Duodenal mucosa (tissue), 2 donors: Measurements from ENCODE around the gene CCDC137.

Source experiments
- H3K27ac ChIP-seq: one replicate; pipeline ENCODE4 v1.7.0; 2013; ENCODE audit warnings: low read depth, low read length
- H3K27me3 ChIP-seq, 2 donors: one replicate each; pipeline ENCODE4 v1.7.0; 2013; ENCODE audit warnings: low read length in 2 of 2, control low read depth in 1 of 2; ENCODE audit not compliant: insufficient read depth in 2 of 2, control insufficient read depth in 1 of 2
- H3K36me3 ChIP-seq, 2 donors: one replicate each; pipeline ENCODE4 v1.7.0; 2013; ENCODE audit warnings: low read length in 2 of 2, control low read depth in 1 of 2; ENCODE audit not compliant: insufficient read depth in 2 of 2, control insufficient read depth in 1 of 2
- H3K4me1 ChIP-seq, 2 donors: one replicate each; pipeline ENCODE4 v1.7.0; 2013; ENCODE audit warnings: low read length in 2 of 2, control low read depth in 1 of 2; ENCODE audit not compliant: insufficient read depth in 2 of 2, control insufficient read depth in 1 of 2
- H3K4me3 ChIP-seq, 2 donors: one replicate each; pipeline ENCODE4 v1.7.0; 2013; ENCODE audit warnings: low read length in 2 of 2, low read depth in 1 of 2
- H3K9ac ChIP-seq, 2 donors: one replicate each; pipeline ENCODE4 v1.7.0; 2013; ENCODE audit warnings: low read length in 2 of 2, low read depth in 1 of 2
- H3K9me3 ChIP-seq, 2 donors: one replicate each; pipeline ENCODE4 v1.7.0; 2013; ENCODE audit warnings: low read length in 2 of 2, control low read depth in 1 of 2; ENCODE audit not compliant: control insufficient read depth in 1 of 2

The CCDC137 gene

GRCh38 chr17:81690066-81690465 lies 23.5 kb downstream of the CCDC137 start:
- Histone ChIP-seq H3K36me3 (peaks cover 48 to 91% of the 10 kb centered on the region in 2 donors), H3K9me3 (no peaks in the 10 kb centered on the region), H3K4me3 (no peak overlapping the region), H3K27me3 (no peaks in the 10 kb centered on the region), H3K27ac (no peak overlapping the region), H3K4me1 (peaks cover 6% of the 10 kb centered on the region in 2 donors), H3K9ac (no peak overlapping the region)

GRCh38 chr17:81690549-81690948 lies 24.0 kb downstream of the CCDC137 start:
- H3K9me3 ChIP-seq = no peaks in the 10 kb centered on the region
- no peaks in the 10 kb centered on the region for H3K27me3 ChIP-seq
- no peak overlapping the region for H3K9ac ChIP-seq
- peaks cover 52 to 95% of the 10 kb centered on the region in 2 donors for H3K36me3 ChIP-seq
- H3K4me1 ChIP-seq = peaks cover 1 to 2% of the 10 kb centered on the region in 2 donors
- H3K4me3 ChIP-seq = no peak overlapping the region
- H3K27ac ChIP-seq = no peak overlapping the region

- Histone ChIP-seq H3K4me1 (no peaks in the 10 kb centered on the region), H3K36me3 (peaks cover 51 to 95% of the 10 kb centered on the region in 2 donors), H3K27ac (no peak overlapping the region), H3K9me3 (no peaks in the 10 kb centered on the region), H3K4me3 (no peak overlapping the region), H3K9ac (no peak overlapping the region), H3K27me3 (no peaks in the 10 kb centered on the region)
Observed at GRCh38 chr17:81691196-81691595, 24.7 kb downstream of the CCDC137 start.

- H3K27me3 ChIP-seq = no peaks in the 10 kb centered on the region
- H3K4me1 ChIP-seq = no peaks in the 10 kb centered on the region
- H3K9me3 ChIP-seq = no peaks in the 10 kb centered on the region
- no peak overlapping the region for H3K27ac ChIP-seq
- no peak overlapping the region for H3K9ac ChIP-seq
- no peak overlapping the region for H3K4me3 ChIP-seq
- H3K36me3 ChIP-seq = peaks cover 48 to 95% of the 10 kb centered on the region in 2 donors
Observed at GRCh38 chr17:81691608-81692007, 25.1 kb downstream of the CCDC137 start.

GRCh38 chr17:81693509-81694210 lies 27.1 kb downstream of the CCDC137 start:
- H3K4me1 ChIP-seq = no peaks in the 10 kb centered on the region
- H3K9ac ChIP-seq = no peak overlapping the region
- H3K27ac ChIP-seq = no peak overlapping the region
- no peaks in the 10 kb centered on the region for H3K27me3 ChIP-seq
- peaks cover 45 to 95% of the 10 kb centered on the region in 2 donors for H3K36me3 ChIP-seq
- H3K4me3 ChIP-seq = no peak overlapping the region
- no peaks in the 10 kb centered on the region for H3K9me3 ChIP-seq

GRCh38 chr17:81694810-81695209 lies 28.3 kb downstream of the CCDC137 start:
- Histone ChIP-seq H3K9me3 (no peaks in the 10 kb centered on the region), H3K9ac (no peak overlapping the region), H3K27ac (no peak overlapping the region), H3K27me3 (no peaks in the 10 kb centered on the region), H3K36me3 (peaks cover 50 to 93% of the 10 kb centered on the region in 2 donors), H3K4me3 (no peak overlapping the region), H3K4me1 (no peaks in the 10 kb centered on the region)

- Histone ChIP-seq H3K9ac (no peak overlapping the region), H3K27me3 (no peaks in the 10 kb centered on the region), H3K27ac (no peak overlapping the region), H3K9me3 (no peaks in the 10 kb centered on the region), H3K4me1 (no peaks in the 10 kb centered on the region), H3K36me3 (peaks cover 50 to 89% of the 10 kb centered on the region in 2 donors), H3K4me3 (no peak overlapping the region)
Observed at GRCh38 chr17:81695211-81695610, 28.7 kb downstream of the CCDC137 start.

GRCh38 chr17:81695801-81696200 lies 29.3 kb downstream of the CCDC137 start:
- Histone ChIP-seq H3K27me3 (no peaks in the 10 kb centered on the region), H3K4me3 (no peak overlapping the region), H3K9me3 (no peaks in the 10 kb centered on the region), H3K9ac (no peak overlapping the region), H3K36me3 (peaks cover 46 to 86% of the 10 kb centered on the region in 2 donors), H3K4me1 (peaks cover 2% of the 10 kb centered on the region in 2 donors), H3K27ac (no peak overlapping the region)

- Histone ChIP-seq H3K9me3 (no peaks in the 10 kb centered on the region), H3K36me3 (peaks cover 46 to 86% of the 10 kb centered on the region in 2 donors), H3K9ac (no peak overlapping the region), H3K4me1 (peaks cover 8% of the 10 kb centered on the region in 2 donors), H3K27me3 (no peaks in the 10 kb centered on the region), H3K27ac (no peak overlapping the region), H3K4me3 (no peak overlapping the region)
Observed at GRCh38 chr17:81696218-81696941, 29.8 kb downstream of the CCDC137 start.

- H3K9me3 ChIP-seq = no peaks in the 10 kb centered on the region
- no peak overlapping the region for H3K27ac ChIP-seq
- peaks cover 46 to 81% of the 10 kb centered on the region in 2 donors for H3K36me3 ChIP-seq
- H3K4me1 ChIP-seq = peaks cover 15 to 19% of the 10 kb centered on the region in 2 donors
- no peaks in the 10 kb centered on the region for H3K27me3 ChIP-seq
- H3K4me3 ChIP-seq = no peak overlapping the region
- no peak overlapping the region for H3K9ac ChIP-seq
Observed at GRCh38 chr17:81697261-81698044, 30.9 kb downstream of the CCDC137 start.
